Stimulated activated memory B cell treated with anti-CD40 and anti-IgM and Interleukin-4, amounts not matched to agents 10 μg/mL and 1 μg/mL and 100 μg/mL, for 72 hours (primary cell): ENCODE measurements around the gene SUMF1.

Source experiments
- ATAC-seq: fragments of 150-1000 bp; cut with Tn5 transposase; 2 replicates; pipeline ENCODE4 v1.10.0; 2021
- H3K27ac Mint-ChIP-seq: one replicate; pipeline ENCODE4 v1.8.0; 2022; ENCODE audit warnings: mild to moderate bottlenecking, mixed read lengths
- H3K27me3 Mint-ChIP-seq: one replicate; pipeline ENCODE4 v1.8.0; 2022; ENCODE audit warnings: mixed read lengths
- H3K36me3 Mint-ChIP-seq: one replicate; pipeline ENCODE4 v1.8.0; 2022; ENCODE audit warnings: mixed read lengths
- H3K4me1 Mint-ChIP-seq: one replicate; pipeline ENCODE4 v1.8.0; 2022; ENCODE audit warnings: mixed read lengths
- H3K4me3 Mint-ChIP-seq: one replicate; pipeline ENCODE4 v1.8.0; 2022; ENCODE audit warnings: mild to moderate bottlenecking, moderate library complexity, mixed read lengths
- H3K9me3 Mint-ChIP-seq: one replicate; pipeline ENCODE4 v1.8.0; 2022; ENCODE audit warnings: mixed read lengths

The SUMF1 gene

GRCh38 chr3:4492208-4493013 lies 25.3 kb upstream of the SUMF1 start:
- Mint-ChIP-seq H3K27me3 (no peaks in the 10 kb centered on the region), H3K27ac (peak overlapping the region; percentile 98), H3K4me3 (peak overlapping the region; percentile 99), H3K4me1 (peaks cover 44% of the 10 kb centered on the region), H3K9me3 (no peaks in the 10 kb centered on the region), H3K36me3 (peaks cover 19% of the 10 kb centered on the region)
- ATAC-seq = peak; percentile 51

- Mint-ChIP-seq H3K4me3 (peak overlapping the region; percentile 99), H3K27ac (peak overlapping the region; percentile 98), H3K27me3 (no peaks in the 10 kb centered on the region), H3K36me3 (peaks cover 13% of the 10 kb centered on the region), H3K4me1 (peaks cover 38% of the 10 kb centered on the region), H3K9me3 (no peaks in the 10 kb centered on the region)
- no peak for ATAC-seq
These were observed 24.8 kb upstream of the SUMF1 start for GRCh38 chr3:4491855-4492207.

- H3K4me3 Mint-ChIP-seq = no peak overlapping the region
- H3K27me3 Mint-ChIP-seq = no peaks in the 10 kb centered on the region
- no peak overlapping the region for H3K27ac Mint-ChIP-seq
- peaks cover 3% of the 10 kb centered on the region for H3K9me3 Mint-ChIP-seq
- H3K4me1 Mint-ChIP-seq = peaks cover 22% of the 10 kb centered on the region
- no peaks in the 10 kb centered on the region for H3K36me3 Mint-ChIP-seq
- no peak for ATAC-seq
These were observed 11.2 kb upstream of the SUMF1 start for GRCh38 chr3:4478261-4478660.

- Mint-ChIP-seq H3K27ac (no peak overlapping the region), H3K27me3 (no peaks in the 10 kb centered on the region), H3K4me3 (no peak overlapping the region), H3K4me1 (peaks cover 29% of the 10 kb centered on the region), H3K9me3 (peaks cover 7% of the 10 kb centered on the region), H3K36me3 (no peaks in the 10 kb centered on the region)
- ATAC-seq = no peak
These were observed 9.4 kb upstream of the SUMF1 start for GRCh38 chr3:4476496-4476895.

- no peaks in the 10 kb centered on the region for H3K27me3 Mint-ChIP-seq
These were observed 8.7 kb upstream of the SUMF1 start for GRCh38 chr3:4475804-4476203.

GRCh38 chr3:4474683-4475490 lies 7.8 kb upstream of the SUMF1 start:
- ATAC-seq = peak; percentile 95
- H3K9me3 Mint-ChIP-seq = peaks cover 7% of the 10 kb centered on the region
- no peaks in the 10 kb centered on the region for H3K27me3 Mint-ChIP-seq
- peak overlapping the region; percentile 71 for H3K4me3 Mint-ChIP-seq
- H3K36me3 Mint-ChIP-seq = no peaks in the 10 kb centered on the region
- H3K27ac Mint-ChIP-seq = peak overlapping the region; percentile 88
- H3K4me1 Mint-ChIP-seq = peaks cover 29% of the 10 kb centered on the region

More at GRCh38 chr3:4475804-4476203, 8.7 kb upstream of the SUMF1 start:
- no peak for ATAC-seq
- Mint-ChIP-seq H3K4me3 (no peak overlapping the region), H3K4me1 (peaks cover 29% of the 10 kb centered on the region), H3K9me3 (peaks cover 7% of the 10 kb centered on the region), H3K27ac (peak overlapping the region; percentile 88), H3K36me3 (no peaks in the 10 kb centered on the region)

- ATAC-seq = no peak
- Mint-ChIP-seq H3K4me1 (peaks cover 24% of the 10 kb centered on the region), H3K4me3 (no peak overlapping the region), H3K27ac (no peak overlapping the region), H3K27me3 (no peaks in the 10 kb centered on the region), H3K36me3 (no peaks in the 10 kb centered on the region), H3K9me3 (peaks cover 7% of the 10 kb centered on the region)
These were observed 5.7 kb upstream of the SUMF1 start for GRCh38 chr3:4472766-4473165.

- no peaks in the 10 kb centered on the region for H3K36me3 Mint-ChIP-seq
- ATAC-seq = no peak
- peak overlapping the region; percentile 44 for H3K27ac Mint-ChIP-seq
- H3K9me3 Mint-ChIP-seq = peaks cover 7% of the 10 kb centered on the region
- H3K4me3 Mint-ChIP-seq = no peak overlapping the region
- no peaks in the 10 kb centered on the region for H3K27me3 Mint-ChIP-seq
- H3K4me1 Mint-ChIP-seq = peaks cover 27% of the 10 kb centered on the region
These were observed 5.2 kb upstream of the SUMF1 start for GRCh38 chr3:4472312-4472711.

- ATAC-seq = no peak
- Mint-ChIP-seq H3K4me3 (no peak overlapping the region), H3K9me3 (peaks cover 7% of the 10 kb centered on the region), H3K4me1 (peaks cover 31% of the 10 kb centered on the region), H3K27ac (peak overlapping the region; percentile 44), H3K27me3 (no peaks in the 10 kb centered on the region), H3K36me3 (no peaks in the 10 kb centered on the region)
These were observed 4.8 kb upstream of the SUMF1 start for GRCh38 chr3:4471907-4472306.

- Mint-ChIP-seq H3K36me3 (peaks cover 5% of the 10 kb centered on the region), H3K4me3 (peak overlapping the region; percentile 97), H3K4me1 (peaks cover 35% of the 10 kb centered on the region), H3K27me3 (no peaks in the 10 kb centered on the region), H3K27ac (peak overlapping the region; percentile 99), H3K9me3 (no peaks in the 10 kb centered on the region)
- no peak for ATAC-seq
These were observed 426 bp upstream of the SUMF1 start for GRCh38 chr3:4467522-4467867.

GRCh38 chr3:4464576-4464975 lies 2.5 kb downstream of the SUMF1 start:
- Mint-ChIP-seq H3K4me1 (peaks cover 30% of the 10 kb centered on the region), H3K27me3 (no peaks in the 10 kb centered on the region), H3K27ac (no peak overlapping the region), H3K36me3 (peaks cover 5% of the 10 kb centered on the region), H3K9me3 (no peaks in the 10 kb centered on the region), H3K4me3 (no peak overlapping the region)
- no peak for ATAC-seq

GRCh38 chr3:4462369-4463040 lies 4.6 kb downstream of the SUMF1 start:
- Mint-ChIP-seq H3K4me3 (no peak overlapping the region), H3K4me1 (peaks cover 29% of the 10 kb centered on the region), H3K27me3 (no peaks in the 10 kb centered on the region), H3K27ac (no peak overlapping the region), H3K36me3 (peaks cover 5% of the 10 kb centered on the region), H3K9me3 (no peaks in the 10 kb centered on the region)
- no peak for ATAC-seq

- Mint-ChIP-seq H3K36me3 (peaks cover 5% of the 10 kb centered on the region), H3K27me3 (no peaks in the 10 kb centered on the region), H3K9me3 (no peaks in the 10 kb centered on the region), H3K27ac (no peak overlapping the region), H3K4me3 (no peak overlapping the region), H3K4me1 (peaks cover 19% of the 10 kb centered on the region)
- no peak for ATAC-seq
These were observed 5.5 kb downstream of the SUMF1 start for GRCh38 chr3:4461468-4462090.

GRCh38 chr3:4460334-4460733 lies 6.7 kb downstream of the SUMF1 start:
- no peaks in the 10 kb centered on the region for H3K27me3 Mint-ChIP-seq
- H3K4me1 Mint-ChIP-seq = peaks cover 9% of the 10 kb centered on the region
- H3K9me3 Mint-ChIP-seq = no peaks in the 10 kb centered on the region
- ATAC-seq = no peak
- H3K27ac Mint-ChIP-seq = no peak overlapping the region
- peaks cover 5% of the 10 kb centered on the region for H3K36me3 Mint-ChIP-seq
- H3K4me3 Mint-ChIP-seq = no peak overlapping the region

GRCh38 chr3:4458961-4459360 lies 8.1 kb downstream of the SUMF1 start:
- ATAC-seq = no peak
- H3K27ac Mint-ChIP-seq = no peak overlapping the region
- peaks cover 1% of the 10 kb centered on the region for H3K36me3 Mint-ChIP-seq
- H3K4me3 Mint-ChIP-seq = no peak overlapping the region
- no peaks in the 10 kb centered on the region for H3K9me3 Mint-ChIP-seq
- peaks cover 5% of the 10 kb centered on the region for H3K4me1 Mint-ChIP-seq
- H3K27me3 Mint-ChIP-seq = no peaks in the 10 kb centered on the region
